ENCODE results near the gene P4HA2. TPM values are rescaled to one million over a fixed set of nuclear protein-coding genes. Genes with fewer than 3 reads are reported as not detected.

The P4HA2 gene
- total RNA-seq, 2 experiments from 2014 or later: 0.32 to 7.2 TPM

GRCh38 chr5:132251220-132251725 lies 23.6 kb upstream of the P4HA2 start:
- intact Hi-C loops (cut with micrococcal nuclease; ENCODE audit: unreplicated experiment): no loop called here
- no peaks in the 10 kb centered on the region for H3K9me2 ChIP-seq (ENCODE audit: insufficient read depth, low read length)
- H2AFZ ChIP-seq (ENCODE audit: low read length): no peak overlapping the region
- no peak overlapping the region for H3K4me2 ChIP-seq (ENCODE audit: low read length)
- H3K9me3 ChIP-seq (ENCODE audit: low read length): peaks cover 7% of the 10 kb centered on the region; the same call in 1 of the 2 replicates
- no peaks in the 10 kb centered on the region for H3K79me2 ChIP-seq (ENCODE audit: insufficient read depth, low read depth, low read length)
- no peak overlapping the region for H3K27ac ChIP-seq (ENCODE audit: low read depth, low read length, poor library complexity, severe bottlenecking)
- no TSS peak for BruUV-seq (replicated peaks)
- H3K36me3 ChIP-seq (ENCODE audit: insufficient read depth, low read length): no peaks in the 10 kb centered on the region
- ChIA-PET POLR2A (interaction anchor here (1.1 kb wide), 1 partner anchor 16 kb away, joined by 3 read pairs; no protein-coding TSS in a partner anchor), CTCF (ENCODE audit: unreplicated experiment) (no interaction called here)
- no peak for DNase-seq (ENCODE audit: low spot score)
- TF ChIP-seq CTCF (conservative IDR thresholded peaks at IDR 0.05; ENCODE audit: low read length) (no peak), EZH2phosphoT487 (IDR thresholded peaks at IDR 0.05; ENCODE audit: borderline replicate concordance, low read depth, low read length) (no peak)
- no peak overlapping the region for H3K4me3 ChIP-seq (ENCODE audit: low read depth, low read length, poor library complexity, severe bottlenecking)
- H3K4me1 ChIP-seq (ENCODE audit: insufficient read depth, low read length, poor library complexity, severe bottlenecking): no peaks in the 10 kb centered on the region
- no peaks in the 10 kb centered on the region for H4K20me1 ChIP-seq (ENCODE audit: insufficient read depth, low read length)

GRCh38 chr5:132250547-132250946 lies 22.9 kb upstream of the P4HA2 start:
- Histone ChIP-seq H3K9me3 (ENCODE audit: low read length) (peaks cover 13% of the 10 kb centered on the region; the same call in 1 of the 2 replicates), H3K4me2 (ENCODE audit: low read length) (no peak overlapping the region), H3K4me3 (ENCODE audit: low read depth, low read length, poor library complexity, severe bottlenecking) (no peak overlapping the region), H3K79me2 (ENCODE audit: insufficient read depth, low read depth, low read length) (no peaks in the 10 kb centered on the region), H3K27ac (ENCODE audit: low read depth, low read length, poor library complexity, severe bottlenecking) (no peak overlapping the region), H3K36me3 (ENCODE audit: insufficient read depth, low read length) (no peaks in the 10 kb centered on the region; the same call in 1 of the 2 replicates), H2AFZ (ENCODE audit: low read length) (no peak overlapping the region), H3K4me1 (ENCODE audit: insufficient read depth, low read length, poor library complexity, severe bottlenecking) (no peaks in the 10 kb centered on the region), H3K9me2 (ENCODE audit: insufficient read depth, low read length) (no peaks in the 10 kb centered on the region), H4K20me1 (ENCODE audit: insufficient read depth, low read length) (no peaks in the 10 kb centered on the region)
- DNase-seq (ENCODE audit: low spot score): no peak
- CTCF ChIA-PET (ENCODE audit: unreplicated experiment): no interaction called here
- POLR2A ChIA-PET: interaction anchor here (0.5 kb wide), 1 partner anchor 224 kb away, joined by 3 read pairs; no protein-coding TSS in a partner anchor
- BruUV-seq (replicated peaks): no TSS peak
- TF ChIP-seq CTCF (conservative IDR thresholded peaks at IDR 0.05; ENCODE audit: low read length) (no peak), EZH2phosphoT487 (IDR thresholded peaks at IDR 0.05; ENCODE audit: borderline replicate concordance, low read depth, low read length) (no peak)
- intact Hi-C loops (cut with micrococcal nuclease; ENCODE audit: unreplicated experiment): no loop called here

- peaks cover 32% of the 10 kb centered on the region; the same call in 1 of the 2 replicates for H3K9me3 ChIP-seq (ENCODE audit: low read length)
- no peak for TF ChIP-seq EZH2phosphoT487 (IDR thresholded peaks at IDR 0.05; ENCODE audit: borderline replicate concordance, low read depth, low read length)
- no peak for TF ChIP-seq CTCF (conservative IDR thresholded peaks at IDR 0.05; ENCODE audit: low read length)
- H3K79me2 ChIP-seq (ENCODE audit: insufficient read depth, low read depth, low read length): no peaks in the 10 kb centered on the region
- H3K4me1 ChIP-seq (ENCODE audit: insufficient read depth, low read length, poor library complexity, severe bottlenecking): peaks cover 16% of the 10 kb centered on the region
- no peaks in the 10 kb centered on the region for H3K9me2 ChIP-seq (ENCODE audit: insufficient read depth, low read length)
- H3K4me2 ChIP-seq (ENCODE audit: low read length): no peak overlapping the region
- ChIA-PET POLR2A (interaction anchor here (1.0 to 1.4 kb wide), 3 partner anchors 9 to 40 kb away, joined by 3 to 7 read pairs (median 3); no protein-coding TSS in a partner anchor), CTCF (ENCODE audit: unreplicated experiment) (no interaction called here)
- no TSS peak for BruUV-seq (replicated peaks)
- H3K36me3 ChIP-seq (ENCODE audit: insufficient read depth, low read length): peaks cover 3% of the 10 kb centered on the region; the same call in 1 of the 2 replicates
- intact Hi-C loops (cut with micrococcal nuclease; ENCODE audit: unreplicated experiment): no loop called here
- H3K4me3 ChIP-seq (ENCODE audit: low read depth, low read length, poor library complexity, severe bottlenecking): no peak overlapping the region
- no peak overlapping the region for H2AFZ ChIP-seq (ENCODE audit: low read length)
- no peak overlapping the region for H3K27ac ChIP-seq (ENCODE audit: low read depth, low read length, poor library complexity, severe bottlenecking)
- DNase-seq (ENCODE audit: low spot score): no peak
- H4K20me1 ChIP-seq (ENCODE audit: insufficient read depth, low read length): no peaks in the 10 kb centered on the region
Measured at GRCh38 chr5:132246806-132247205, 19.2 kb upstream of the P4HA2 start.
